Endodermal cell (in vitro differentiated cells): ENCODE measurements around the gene ZNF775. TPM values are rescaled to one million over a fixed set of nuclear protein-coding genes. Genes with fewer than 3 reads are reported as not detected.
A peak's percentile ranks its signal among the peaks of the same experiment; 100 is the strongest.

Experiments used
- DNase-seq: peaks from one replicate; pipeline ENCODE4 v3.0.0-alpha.2; 2017
- H3K27ac ChIP-seq: 2 replicates; pipeline ENCODE4 v1.5.1; 2013; ENCODE audit warnings: mild to moderate bottlenecking, low read depth, low read length, moderate library complexity
- H3K27me3 ChIP-seq: 2 replicates; pipeline ENCODE4 v1.6.1; 2013; ENCODE audit warnings: mild to moderate bottlenecking, low read length, moderate library complexity; ENCODE audit not compliant: insufficient read depth, control insufficient read depth, poor library complexity, severe bottlenecking
- H3K36me3 ChIP-seq: 2 replicates; pipeline ENCODE4 v1.7.0; 2013; ENCODE audit warnings: mild to moderate bottlenecking, low read length, moderate library complexity; ENCODE audit not compliant: control insufficient read depth, insufficient read depth
- H3K4me1 ChIP-seq: one replicate; pipeline ENCODE4 v1.7.0; 2013; ENCODE audit warnings: low read length; ENCODE audit not compliant: control insufficient read depth, insufficient read depth
- H3K4me3 ChIP-seq: 2 replicates; pipeline ENCODE4 v1.5.1; 2013; ENCODE audit warnings: mild to moderate bottlenecking, low read length, moderate library complexity
- H3K9ac ChIP-seq: 2 replicates; pipeline ENCODE4 v1.6.1; 2013; ENCODE audit warnings: mild to moderate bottlenecking, low read length, moderate library complexity; ENCODE audit not compliant: poor library complexity, severe bottlenecking; ENCODE audit errors: extremely low read depth
- H3K9me3 ChIP-seq: 2 replicates; pipeline ENCODE4 v1.6.1; 2013; ENCODE audit warnings: mild to moderate bottlenecking, low read length, moderate library complexity; ENCODE audit not compliant: control insufficient read depth
- H3K27ac Mint-ChIP-seq: 2 replicates; pipeline ENCODE4 v1.8.0; 2020; ENCODE audit warnings: mixed read lengths
- H3K27me3 Mint-ChIP-seq: 2 replicates; pipeline ENCODE4 v1.8.0; 2021; ENCODE audit warnings: mild to moderate bottlenecking, mixed read lengths; ENCODE audit not compliant: insufficient read depth
- H3K36me3 Mint-ChIP-seq: 2 replicates; pipeline ENCODE4 v1.8.0; 2020; ENCODE audit warnings: low read depth, mixed read lengths
- H3K4me1 Mint-ChIP-seq: 2 replicates; pipeline ENCODE4 v1.8.0; 2020; ENCODE audit warnings: mixed read lengths
- H3K4me3 Mint-ChIP-seq: 2 replicates; pipeline ENCODE4 v1.8.0; 2020; ENCODE audit warnings: mild to moderate bottlenecking, moderate library complexity, mixed read lengths
- H3K9me3 Mint-ChIP-seq: 2 replicates; pipeline ENCODE4 v1.8.0; 2020; ENCODE audit warnings: mild to moderate bottlenecking, mixed read lengths
- WGBS, 2 experiments: methylation state at CpG; one replicate each; pipeline versions ENCODE4 v1.1.5 to v1.1.7; 2013; ENCODE audit warnings: missing lambda C conversion rate in 2 of 2, mixed read lengths in 1 of 2; ENCODE audit not compliant: insufficient coverage in 1 of 2, insufficient read length in 1 of 2; 5-methylcytosine and 5-hydroxymethylcytosine counted together
- total RNA-seq, 2 donors: library from RNA; stranded (reverse); fragmentation: NEBNext Ultra II Directional in 1 of 2; extraction: Animal tissue kit (Norgen Biotek cat#: 25700) in 1 of 2; gene quantifications; 2 replicates in 1 of 2; 3 replicates in 1 of 2; pipeline ENCODE4 v1.2.1, GENCODE V29; 2021
- TF ChIP-seq, protein P1 (sequence below): fragments of 200-600 bp; sonication (generic); conservative IDR thresholded peaks from 2 replicates; pipeline ENCODE4 v1.5.0; 2021; ENCODE audit warnings: antibody characterized with exemption, mild to moderate bottlenecking

Gene ZNF775
- total RNA-seq, 2 donors from 2014 or later, result 10.0 to 11.3 TPM

DNA sequence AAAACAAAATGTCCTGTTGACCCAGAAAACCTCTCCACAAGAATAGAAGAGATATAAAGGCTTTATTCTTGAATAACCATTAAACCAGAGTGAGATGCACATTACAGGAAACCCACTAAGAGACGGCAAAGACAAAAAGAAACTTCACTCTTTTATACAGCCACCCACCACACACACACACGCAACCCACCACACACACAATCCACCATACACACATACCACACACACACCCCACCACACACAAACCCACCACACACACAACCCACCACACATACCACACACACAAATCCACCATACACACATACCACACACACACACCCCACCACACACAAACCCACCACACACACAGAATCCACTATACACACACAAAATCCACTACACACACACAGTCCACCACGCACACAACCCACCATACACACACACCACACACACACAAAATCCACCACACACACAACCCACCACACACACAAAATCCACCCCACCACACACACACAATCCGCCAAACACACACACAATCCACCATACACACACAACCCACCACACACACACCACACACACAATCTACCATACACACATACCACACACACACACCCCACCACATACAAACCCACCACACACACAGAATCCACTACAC is 20.0 kb upstream of the ZNF775 start:
- no peak overlapping the region for H3K27ac ChIP-seq
- Mint-ChIP-seq H3K4me1 (peaks cover 8% of the 10 kb centered on the region), H3K4me3 (no peak overlapping the region), H3K27me3 (no peaks in the 10 kb centered on the region), H3K27ac (no peak overlapping the region), H3K36me3 (no peaks in the 10 kb centered on the region), H3K9me3 (no peaks in the 10 kb centered on the region)
- H3K36me3 ChIP-seq, result no peaks in the 10 kb centered on the region
- no peaks in the 10 kb centered on the region for H3K27me3 ChIP-seq
- TF ChIP-seq, protein P1, sequence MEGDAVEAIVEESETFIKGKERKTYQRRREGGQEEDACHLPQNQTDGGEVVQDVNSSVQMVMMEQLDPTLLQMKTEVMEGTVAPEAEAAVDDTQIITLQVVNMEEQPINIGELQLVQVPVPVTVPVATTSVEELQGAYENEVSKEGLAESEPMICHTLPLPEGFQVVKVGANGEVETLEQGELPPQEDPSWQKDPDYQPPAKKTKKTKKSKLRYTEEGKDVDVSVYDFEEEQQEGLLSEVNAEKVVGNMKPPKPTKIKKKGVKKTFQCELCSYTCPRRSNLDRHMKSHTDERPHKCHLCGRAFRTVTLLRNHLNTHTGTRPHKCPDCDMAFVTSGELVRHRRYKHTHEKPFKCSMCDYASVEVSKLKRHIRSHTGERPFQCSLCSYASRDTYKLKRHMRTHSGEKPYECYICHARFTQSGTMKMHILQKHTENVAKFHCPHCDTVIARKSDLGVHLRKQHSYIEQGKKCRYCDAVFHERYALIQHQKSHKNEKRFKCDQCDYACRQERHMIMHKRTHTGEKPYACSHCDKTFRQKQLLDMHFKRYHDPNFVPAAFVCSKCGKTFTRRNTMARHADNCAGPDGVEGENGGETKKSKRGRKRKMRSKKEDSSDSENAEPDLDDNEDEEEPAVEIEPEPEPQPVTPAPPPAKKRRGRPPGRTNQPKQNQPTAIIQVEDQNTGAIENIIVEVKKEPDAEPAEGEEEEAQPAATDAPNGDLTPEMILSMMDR, result no peak
- DNase-seq, result peak; percentile 11
- WGBS, 2 experiments, result 83 to 85% methylated on average over 2 to 4 of the region's 4 CpGs
- H3K4me3 ChIP-seq, result no peak overlapping the region
- no peak overlapping the region for H3K9ac ChIP-seq
- no peaks in the 10 kb centered on the region for H3K9me3 ChIP-seq
- H3K4me1 ChIP-seq, result no peaks in the 10 kb centered on the region

DNA sequence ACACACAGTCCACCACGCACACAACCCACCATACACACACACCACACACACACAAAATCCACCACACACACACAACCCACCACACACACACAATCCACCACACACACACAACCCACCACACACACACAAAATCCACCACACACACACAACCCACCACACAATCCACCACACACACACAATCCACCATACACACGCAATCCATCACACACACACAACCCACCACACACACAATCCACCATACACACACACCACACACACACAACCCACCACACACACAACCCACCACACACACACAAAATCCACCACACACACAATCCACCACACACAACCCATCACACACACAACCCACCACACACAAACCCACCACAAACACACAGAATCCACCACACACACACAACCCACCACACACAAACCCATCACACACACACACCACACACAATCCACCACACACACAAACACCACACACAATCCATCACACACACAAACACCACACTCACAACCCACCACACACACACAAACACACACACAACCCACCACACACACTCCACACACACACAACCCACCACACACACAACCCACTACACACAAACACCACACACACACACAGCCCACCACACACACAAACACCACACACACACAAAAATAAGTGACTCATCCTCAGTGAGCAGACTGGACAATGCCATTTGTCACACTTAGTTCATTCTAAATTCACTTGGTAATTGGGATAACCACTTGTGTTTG is 19.3 kb upstream of the ZNF775 start:
- H3K36me3 ChIP-seq, result no peaks in the 10 kb centered on the region
- H3K27ac ChIP-seq, result no peak overlapping the region

DNA sequence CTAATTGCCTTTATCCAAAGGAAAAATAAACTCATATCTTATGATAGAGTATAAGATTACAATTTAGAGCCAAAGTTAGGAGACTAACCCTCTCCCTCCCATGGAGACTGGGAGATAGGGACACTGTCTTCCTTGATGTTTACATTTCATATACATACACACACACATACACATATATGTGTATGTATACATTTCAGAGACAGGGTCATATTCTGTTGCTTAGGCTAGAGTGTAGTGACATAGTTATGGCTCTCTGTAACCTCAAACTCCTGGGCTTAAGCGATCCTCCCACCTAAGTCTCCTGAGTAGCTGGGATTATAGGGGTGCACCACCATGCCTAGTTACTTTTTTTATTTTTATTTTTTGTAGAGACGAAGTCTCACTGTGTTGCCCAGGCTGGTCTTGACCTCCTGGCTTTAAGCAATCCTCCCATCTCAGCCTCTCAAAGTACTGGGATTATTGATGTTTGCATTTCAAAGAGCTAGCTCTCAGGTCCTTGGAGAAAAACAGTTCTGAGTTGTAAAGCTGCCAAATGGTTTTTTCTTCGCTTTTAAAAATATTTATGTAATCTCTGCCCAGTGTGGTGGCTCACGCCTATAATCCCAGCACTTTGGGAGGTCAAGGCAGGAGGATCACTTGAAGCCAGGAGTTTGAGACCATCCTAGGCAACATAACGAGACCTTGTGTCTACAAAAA is 18.6 kb upstream of the ZNF775 start:
- Histone ChIP-seq H3K4me1 (no peaks in the 10 kb centered on the region), H3K27ac (no peak overlapping the region), H3K4me3 (no peak overlapping the region), H3K27me3 (no peaks in the 10 kb centered on the region), H3K36me3 (no peaks in the 10 kb centered on the region), H3K9me3 (no peaks in the 10 kb centered on the region), H3K9ac (no peak overlapping the region)
- Mint-ChIP-seq H3K9me3 (no peaks in the 10 kb centered on the region), H3K36me3 (no peaks in the 10 kb centered on the region), H3K4me3 (no peak overlapping the region), H3K4me1 (peaks cover 8% of the 10 kb centered on the region), H3K27ac (no peak overlapping the region), H3K27me3 (no peaks in the 10 kb centered on the region)
- DNase-seq, result peak; percentile 17
- 81 to 84% methylated on average over 4 to 5 of the region's 5 CpGs for WGBS, 2 experiments
- TF ChIP-seq, protein P1, result no peak

More for the DNA sequence above, 19.3 kb upstream of the ZNF775 start:
- Histone ChIP-seq H3K4me1 (no peaks in the 10 kb centered on the region), H3K4me3 (no peak overlapping the region), H3K9me3 (no peaks in the 10 kb centered on the region), H3K9ac (no peak overlapping the region), H3K27me3 (no peaks in the 10 kb centered on the region)
- TF ChIP-seq, protein P1, result no peak
- H3K27me3 Mint-ChIP-seq, result no peaks in the 10 kb centered on the region
- no peak overlapping the region for H3K4me3 Mint-ChIP-seq
- H3K4me1 Mint-ChIP-seq, result peaks cover 8% of the 10 kb centered on the region
- peak; percentile 13 for DNase-seq
- H3K9me3 Mint-ChIP-seq, result no peaks in the 10 kb centered on the region
- H3K27ac Mint-ChIP-seq, result no peak overlapping the region
- WGBS, 2 experiments, result 97% methylated on average over 2 of the region's 2 CpGs; no CpG with 5 or more reads in 1 of the 2 experiments
- no peaks in the 10 kb centered on the region for H3K36me3 Mint-ChIP-seq
